HepG2 (cell line): ENCODE measurements around the gene CROT. TPM values are rescaled to one million over a fixed set of nuclear protein-coding genes. Genes with fewer than 3 reads are reported as not detected.

Experiments used
- ATAC-seq: fragments of 200-7000 bp; cut with Tn5 transposase; 3 replicates; pipeline ENCODE4 v1.9.1; 2020; ENCODE audit warnings: mild to moderate bottlenecking, moderate library complexity
- BruUV-seq: library from RNA; stranded (reverse); fragments of 400-500 nt; replicated peaks from 2 replicates; lab custom pipeline; 2021; lab: Mats Ljungman, UMichigan
- CTCF ChIA-PET: fragments of 300-600 bp; formaldehyde crosslinking; extraction: SDS; loops from one replicate; lab custom pipeline; 2021; ENCODE audit warnings: low total read pairs, inconsistent platforms, low intra/inter-chr PET ratio; lab: Yijun Ruan, JAX
- POLR2A ChIA-PET: fragments of 350-600 bp; sonication (Branson Sonifier 250); formaldehyde crosslinking; loops from one replicate; lab custom pipeline; 2020; ENCODE audit warnings: antibody characterized with exemption, inconsistent platforms; lab: Yijun Ruan, JAX
- DNase-seq: peaks from one replicate; pipeline ENCODE4 v3.0.0-alpha.2; 2015; ENCODE audit warnings: low spot score
- FAIRE-seq: peaks from 3 replicates; lab custom pipeline; 2011; peaks lifted over from hg19 to GRCh38; lab: Jason Lieb, UNC
- H2AFZ ChIP-seq: one replicate; pipeline ENCODE4 v1.6.1; 2011; ENCODE audit warnings: low read length, inconsistent platforms
- H3K27ac ChIP-seq: fragments of 300-600 bp; 3 replicates; pipeline ENCODE4 v1.8.0; 2011; ENCODE audit warnings: mixed run types, mild to moderate bottlenecking, mixed read lengths, low read length, inconsistent platforms; ENCODE audit not compliant: insufficient read depth; ENCODE audit errors: extremely low read length
- H3K27me3 ChIP-seq, 2 experiments: fragments of 200-600 bp in 1 of 2; 2 replicates in 1 of 2; 3 replicates in 1 of 2; pipeline versions ENCODE4 v1.6.0 to v1.8.0; 2011; ENCODE audit warnings: low read length in 2 of 2, mild to moderate bottlenecking in 2 of 2, moderate library complexity in 2 of 2, inconsistent platforms in 1 of 2; ENCODE audit not compliant: insufficient read depth in 2 of 2, control insufficient read depth in 1 of 2
- H3K36me3 ChIP-seq, 2 experiments: fragments of 200-600 bp in 1 of 2; replicated peaks in 1 of 2; 2 replicates in 1 of 2; 3 replicates in 1 of 2; pipeline versions ENCODE4 v1.5.1 to v1.8.0; 2011; ENCODE audit warnings: low read length in 2 of 2, inconsistent platforms in 1 of 2; ENCODE audit not compliant: insufficient read depth in 2 of 2, control insufficient read depth in 1 of 2
- H3K4me1 ChIP-seq: 2 replicates; pipeline ENCODE4 v1.5.1; 2012; ENCODE audit warnings: low read length, inconsistent platforms; ENCODE audit not compliant: insufficient read depth
- H3K4me2 ChIP-seq: 2 replicates; pipeline ENCODE4 v1.6.0; 2011; ENCODE audit warnings: low read depth, low read length, inconsistent platforms
- H3K4me3 ChIP-seq, 3 experiments: fragments of 200-600 bp in 1 of 3; sonication (generic), shearing (Covaris generic) in 1 of 3; replicated peaks in 1 of 3; 2 replicates each; pipeline ENCODE4 v1.5.1; 2011 to 2016; ENCODE audit warnings: low read length in 3 of 3, inconsistent platforms in 2 of 3, low read depth in 2 of 3, mild to moderate bottlenecking in 2 of 3, control low read depth in 1 of 3, mixed read lengths in 1 of 3; ENCODE audit not compliant: insufficient read depth in 1 of 3
- H3K79me2 ChIP-seq: one replicate; pipeline ENCODE4 v1.6.1; 2011; ENCODE audit warnings: low read length, inconsistent platforms; ENCODE audit not compliant: insufficient read depth
- H3K9ac ChIP-seq: 2 replicates; pipeline ENCODE4 v1.6.0; 2011; ENCODE audit warnings: mild to moderate bottlenecking, low read depth, low read length, inconsistent platforms; ENCODE audit not compliant: insufficient read depth
- H3K9me3 ChIP-seq: 2 replicates; pipeline ENCODE4 v1.5.1; 2012; ENCODE audit warnings: mild to moderate bottlenecking, low read length
- H4K20me1 ChIP-seq: 2 replicates; pipeline ENCODE4 v1.6.0; 2011; ENCODE audit warnings: inconsistent platforms, mild to moderate bottlenecking, low read length, moderate library complexity; ENCODE audit not compliant: insufficient read depth
- ATF4 ChIP-seq, 2 experiments: fragments of 450-650 bp in 1 of 2; sonication (generic) in 1 of 2; formaldehyde crosslinking; IDR thresholded peaks; 2 replicates each; pipeline versions ENCODE4 v1.5.0 to v1.8.0; 2020 to 2022; ENCODE audit warnings: mild to moderate bottlenecking in 1 of 2, missing genetic modification reagents in 1 of 2
- BCL3 ChIP-seq: sonication (generic); formaldehyde crosslinking; IDR thresholded peaks from 2 replicates; pipeline ENCODE4 v1.5.1; 2020; ENCODE audit warnings: mild to moderate bottlenecking, missing genetic modification reagents, moderate library complexity
- CREBL2 ChIP-seq: sonication (generic); formaldehyde crosslinking; IDR thresholded peaks from 2 replicates; pipeline ENCODE4 v1.8.1; 2023; ENCODE audit warnings: missing genetic modification reagents, mild to moderate bottlenecking, borderline replicate concordance
- DRAP1 ChIP-seq: IDR thresholded peaks from 2 replicates; pipeline ENCODE4 v1.6.1; 2016; ENCODE audit warnings: missing genetic modification reagents, missing compliant biosample characterization
- ELF4 ChIP-seq: sonication (generic); formaldehyde crosslinking; IDR thresholded peaks from 2 replicates; pipeline ENCODE4 v1.5.0; 2020; ENCODE audit warnings: missing genetic modification reagents, mild to moderate bottlenecking, moderate library complexity, borderline replicate concordance
- GATAD2A ChIP-seq: IDR thresholded peaks from 2 replicates; pipeline ENCODE4 v1.6.1; 2016
- HMGA1 ChIP-seq: sonication (generic); formaldehyde crosslinking; conservative IDR thresholded peaks from 2 replicates; pipeline ENCODE4 v1.4.0; 2020; ENCODE audit warnings: missing genetic modification reagents
- HMGXB3 ChIP-seq: sonication (generic); formaldehyde crosslinking; IDR thresholded peaks from 2 replicates; pipeline ENCODE4 v1.4.0; 2020; ENCODE audit warnings: missing genetic modification reagents, borderline replicate concordance
- HMGXB4 ChIP-seq, 2 experiments: sonication (generic) in 1 of 2; formaldehyde crosslinking in 1 of 2; IDR thresholded peaks; 2 replicates each; pipeline versions ENCODE4 v1.4.0 to v1.6.1; 2018 to 2020; ENCODE audit warnings: missing genetic modification reagents in 2 of 2, borderline replicate concordance in 1 of 2, low read depth in 1 of 2, mild to moderate bottlenecking in 1 of 2, missing biosample characterization in 1 of 2
- HNRNPUL1 ChIP-seq: fragments of 200-400 bp; formaldehyde crosslinking; IDR thresholded peaks from 2 replicates; pipeline ENCODE4 v1.6.1; 2017; ENCODE audit warnings: low read depth, mild to moderate bottlenecking, low read length, moderate library complexity
- POGZ ChIP-seq: sonication (generic); formaldehyde crosslinking; IDR thresholded peaks from 2 replicates; pipeline ENCODE4 v1.4.0; 2020; ENCODE audit warnings: mild to moderate bottlenecking, missing genetic modification reagents
- RNF2 ChIP-seq: fragments of 450-650 bp; conservative IDR thresholded peaks from 2 replicates; pipeline ENCODE4 v1.6.1; 2016; ENCODE audit warnings: low read depth
- SP1 ChIP-seq, 2 experiments: fragments of 450-650 bp in 1 of 2; sonication (generic) in 1 of 2; formaldehyde crosslinking in 1 of 2; IDR thresholded peaks; 2 replicates each; pipeline versions ENCODE4 v1.4.0 to v1.6.1; 2016 to 2020; ENCODE audit warnings: missing genetic modification reagents in 1 of 2
- SP4 ChIP-seq: sonication (generic); formaldehyde crosslinking; IDR thresholded peaks from 2 replicates; pipeline ENCODE4 v1.8.1; 2023; ENCODE audit warnings: mild to moderate bottlenecking, missing genetic modification reagents
- ZNF629 ChIP-seq: sonication (generic); formaldehyde crosslinking; conservative IDR thresholded peaks from 2 replicates; pipeline ENCODE4 v1.5.0; 2020; ENCODE audit warnings: missing genetic modification reagents
- WGBS: methylation state at CpG from one replicate; pipeline ENCODE4 v1.1.6; 2017; ENCODE audit warnings: low lambda C conversion rate; 5-methylcytosine and 5-hydroxymethylcytosine counted together
- in situ Hi-C: cut with HindIII; loops from 2 replicates; pipeline ENCODE4 v1.10.0; 2017; ENCODE audit warnings: low pct_unique_long_range_greater_than_20kb; ENCODE audit not compliant: extremely low pct_ligation_motif_present
- intact Hi-C: fragments of 100-400 bp; cut with micrococcal nuclease; formaldehyde crosslinking; loops from one replicate; pipeline ENCODE4 v1.10.0; 2022; ENCODE audit not compliant: unreplicated experiment
- polyA plus RNA-seq, 8 experiments: library from polyadenylated mRNA; depleted of rRNA in 3 of 8; stranded (reverse) in 7 of 8; unstranded in 1 of 8; fragments of >200 nt; fragmentation: Illumina TruSeq in 4 of 8; extraction: Trizol in 4 of 8; gene quantifications; 2 replicates each; pipeline versions ENCODE4 v1.2.1 to v1.2.3, GENCODE V29; 2011 to 2016; ENCODE audit warnings: low read depth in 4 of 8, missing spikeins in 1 of 8, mixed read lengths in 1 of 8; ENCODE audit not compliant: insufficient read depth in 1 of 8
- total RNA-seq, 5 experiments: library from RNA; depleted of rRNA; stranded (reverse); fragments of >200 nt; fragmentation: Illumina TruSeq; extraction: Trizol; gene quantifications; 2 replicates each; pipeline ENCODE4 v1.2.3, GENCODE V29; 2016; ENCODE audit warnings: low read depth in 1 of 5

CROT gene
- total and polyA plus RNA-seq, 2 of the 13 experiments (the other 11 are each of a cell fraction or from before 2014, with no cell fraction given): 5.0 to 13.7 TPM

GRCh38 chr7:87426160-87426559 is 80.7 kb downstream of the CROT start:
- in situ Hi-C loops (no loop called here), intact Hi-C loops (no loop called here)
- BruUV-seq: no TSS peak
- no peak overlapping the region for H2AFZ ChIP-seq
- H3K4me1 ChIP-seq: no peaks in the 10 kb centered on the region
- no peak overlapping the region for H3K9ac ChIP-seq
- ATAC-seq (no peak), FAIRE-seq (no peak), DNase-seq (no peak)
- no peaks in the 10 kb centered on the region for H3K27me3 ChIP-seq
- POLR2A ChIA-PET: no interaction called here
- no peaks in the 10 kb centered on the region for H4K20me1 ChIP-seq
- no peaks in the 10 kb centered on the region for H3K9me3 ChIP-seq
- H3K27ac ChIP-seq: no peak overlapping the region
- peaks cover 2 to 55% of the 10 kb centered on the region in 2 experiments for H3K36me3 ChIP-seq
- CTCF ChIA-PET: no interaction called here
- WGBS: 81% methylated on average over 3 of the region's 3 CpGs
- no peak overlapping the region for H3K4me3 ChIP-seq
- no peak for TF ChIP-seq DRAP1 (CRISPR knock-in tag)
- TF ChIP-seq RNF2: no peak
- no peak for TF ChIP-seq SP1 (IDR thresholded peaks at IDR 0.05)
- no peak for TF ChIP-seq SP1 (CRISPR knock-in tag; IDR thresholded peaks at IDR 0.05)
- TF ChIP-seq ZNF629 (CRISPR knock-in tag): no peak
- TF ChIP-seq HNRNPUL1: no peak
- no peak for TF ChIP-seq ELF4 (CRISPR knock-in tag)
- TF ChIP-seq HMGA1: no peak
- no peak for TF ChIP-seq HMGXB3
- TF ChIP-seq GATAD2A: no peak
- no peak for TF ChIP-seq ATF4 (CRISPR knock-in tag; IDR thresholded peaks at IDR 0.05)
- TF ChIP-seq SP4 (CRISPR knock-in tag): no peak
- TF ChIP-seq HMGXB4 (CRISPR knock-in tag; IDR thresholded peaks at IDR 0.05; ENCODE audit: borderline replicate concordance in 1 of 2, low read depth in 1 of 2): no peak
- TF ChIP-seq BCL3 (CRISPR knock-in tag): no peak
- TF ChIP-seq POGZ (CRISPR knock-in tag): no peak
- TF ChIP-seq CREBL2 (CRISPR knock-in tag): no peak
- H3K79me2 ChIP-seq: no peaks in the 10 kb centered on the region
- H3K4me2 ChIP-seq: no peak overlapping the region
